Astrocyte (in vitro differentiated cells and primary cell): ENCODE results near the gene ARL6. TPM values are rescaled to one million over a fixed set of nuclear protein-coding genes. Genes with fewer than 3 reads are reported as not detected.

Source experiments
- DNase-seq: peaks from one replicate; pipeline ENCODE4 v3.0.0-alpha.2; 2010; ENCODE audit warnings: low read depth
- FAIRE-seq: peaks from 2 replicates; lab custom pipeline; 2011; peaks lifted over from hg19 to GRCh38; lab: Jason Lieb, UNC
- H2AFZ ChIP-seq: 2 replicates; pipeline ENCODE4 v1.6.0; 2012; ENCODE audit warnings: low read depth, low read length, inconsistent platforms
- H3K27ac ChIP-seq: 2 replicates; pipeline ENCODE4 v1.5.1; 2011; ENCODE audit warnings: low read depth, low read length, inconsistent platforms
- H3K27me3 ChIP-seq: 2 replicates; pipeline ENCODE4 v1.6.0; 2011; ENCODE audit warnings: low read length, inconsistent platforms; ENCODE audit not compliant: insufficient read depth
- H3K36me3 ChIP-seq: 2 replicates; pipeline ENCODE4 v1.5.1; 2011; ENCODE audit warnings: low read length, inconsistent platforms; ENCODE audit not compliant: insufficient read depth
- H3K4me1 ChIP-seq: 2 replicates; pipeline ENCODE4 v1.5.1; 2011; ENCODE audit warnings: low read length, inconsistent platforms; ENCODE audit not compliant: insufficient read depth
- H3K4me2 ChIP-seq: 2 replicates; pipeline ENCODE4 v1.6.0; 2012; ENCODE audit warnings: low read length, inconsistent platforms
- H3K4me3 ChIP-seq: 2 replicates; pipeline ENCODE4 v1.5.1; 2011; ENCODE audit warnings: low read depth, mild to moderate bottlenecking, low read length, inconsistent platforms; ENCODE audit not compliant: insufficient read depth
- H3K79me2 ChIP-seq: 2 replicates; pipeline ENCODE4 v1.6.0; 2012; ENCODE audit warnings: mild to moderate bottlenecking, low read length, inconsistent platforms; ENCODE audit not compliant: insufficient read depth
- H3K9ac ChIP-seq: 2 replicates; pipeline ENCODE4 v1.6.0; 2012; ENCODE audit warnings: mild to moderate bottlenecking, low read length, inconsistent platforms
- H3K9me3 ChIP-seq: 2 replicates; pipeline ENCODE4 v1.5.1; 2012; ENCODE audit warnings: low read depth, mild to moderate bottlenecking, low read length, inconsistent platforms; ENCODE audit not compliant: insufficient read depth
- H4K20me1 ChIP-seq: 2 replicates; pipeline ENCODE4 v1.6.0; 2012; ENCODE audit warnings: low read length, inconsistent platforms; ENCODE audit not compliant: insufficient read depth
- H3K27ac Mint-ChIP-seq: one replicate; pipeline ENCODE4 v1.8.0; 2021; ENCODE audit warnings: mild to moderate bottlenecking, mixed read lengths; ENCODE audit not compliant: unreplicated experiment
- H3K27me3 Mint-ChIP-seq: one replicate; pipeline ENCODE4 v1.8.0; 2021; ENCODE audit warnings: low read depth, mixed read lengths; ENCODE audit not compliant: unreplicated experiment
- H3K36me3 Mint-ChIP-seq: one replicate; pipeline ENCODE4 v1.8.0; 2021; ENCODE audit warnings: low read depth, mixed read lengths; ENCODE audit not compliant: unreplicated experiment
- H3K4me1 Mint-ChIP-seq: one replicate; pipeline ENCODE4 v1.8.0; 2021; ENCODE audit warnings: low read depth, mixed read lengths; ENCODE audit not compliant: unreplicated experiment
- H3K4me3 Mint-ChIP-seq: one replicate; pipeline ENCODE4 v1.8.0; 2021; ENCODE audit warnings: mild to moderate bottlenecking, moderate library complexity, mixed read lengths; ENCODE audit not compliant: unreplicated experiment
- H3K9me3 Mint-ChIP-seq: one replicate; pipeline ENCODE4 v1.8.0; 2021; ENCODE audit warnings: mild to moderate bottlenecking, mixed read lengths; ENCODE audit not compliant: unreplicated experiment
- CTCF ChIP-seq: IDR thresholded peaks from 2 replicates; pipeline ENCODE4 v1.5.1; 2011; ENCODE audit warnings: low read depth, mild to moderate bottlenecking, inconsistent platforms, low read length, moderate library complexity; ENCODE audit not compliant: insufficient read depth
- EZH2 ChIP-seq: IDR thresholded peaks from 2 replicates; pipeline ENCODE4 v1.6.1; 2012; ENCODE audit warnings: mild to moderate bottlenecking, low read length, inconsistent platforms; ENCODE audit not compliant: insufficient read depth
- total RNA-seq: library from RNA; stranded (reverse); gene quantifications from 2 replicates; pipeline ENCODE4 v1.2.1, GENCODE V29; 2021

The ARL6 gene
- total RNA-seq, 1 donor from 2014 or later: 7.1 TPM

GRCh38 chr3:97821287-97821773 lies 56.8 kb downstream of the ARL6 start:
- Histone ChIP-seq H3K27me3 (no peaks in the 10 kb centered on the region), H3K79me2 (peaks cover 35% of the 10 kb centered on the region), H3K4me3 (peak overlapping the region; percentile 93), H3K27ac (peak overlapping the region; percentile 86), H3K9me3 (no peaks in the 10 kb centered on the region), H4K20me1 (peaks cover 28% of the 10 kb centered on the region), H3K9ac (peak overlapping the region; percentile 92), H3K4me1 (peaks cover 15% of the 10 kb centered on the region), H3K36me3 (no peaks in the 10 kb centered on the region), H3K4me2 (peak overlapping the region; percentile 96), H2AFZ (peak overlapping the region; percentile 98)
- Mint-ChIP-seq H3K9me3 (no peaks in the 10 kb centered on the region), H3K4me3 (peak overlapping the region; percentile 100), H3K27me3 (peaks cover 2% of the 10 kb centered on the region), H3K36me3 (no peaks in the 10 kb centered on the region), H3K4me1 (peaks cover 12% of the 10 kb centered on the region), H3K27ac (peak overlapping the region; percentile 36)
- no peak for FAIRE-seq
- peak; percentile 41 for DNase-seq
- no peak for TF ChIP-seq CTCF
- no peak for TF ChIP-seq EZH2

- H3K27me3 Mint-ChIP-seq: peaks cover 2% of the 10 kb centered on the region
- DNase-seq: peak; percentile 65
- Histone ChIP-seq H3K4me1 (peaks cover 15% of the 10 kb centered on the region), H3K27me3 (no peaks in the 10 kb centered on the region), H3K4me3 (peak within 1 kb of the TSS; percentile 93), H3K4me2 (peak within 1 kb of the TSS; percentile 96), H3K9ac (peak within 1 kb of the TSS; percentile 92), H3K36me3 (no peaks in the 10 kb centered on the region), H3K27ac (peak within 1 kb of the TSS; percentile 86), H3K79me2 (peaks cover 39% of the 10 kb centered on the region), H4K20me1 (peaks cover 32% of the 10 kb centered on the region), H3K9me3 (no peaks in the 10 kb centered on the region), H2AFZ (peak within 1 kb of the TSS; percentile 98)
- no peaks in the 10 kb centered on the region for H3K36me3 Mint-ChIP-seq
- H3K9me3 Mint-ChIP-seq: no peaks in the 10 kb centered on the region
- peak within 1 kb of the TSS; percentile 100 for H3K4me3 Mint-ChIP-seq
- no peak for TF ChIP-seq CTCF
- no peak for TF ChIP-seq EZH2
- no peak for FAIRE-seq
- peak within 1 kb of the TSS; percentile 99 for H3K27ac Mint-ChIP-seq
- peaks cover 12% of the 10 kb centered on the region for H3K4me1 Mint-ChIP-seq
These were observed 57.3 kb downstream of the ARL6 start, which contains the start of gene CRYBG3 for GRCh38 chr3:97821774-97822358. TSS of gene CRYBG3 (plus strand) at chr3:97822011. CDS start at chr3:97822207, 196 bp downstream.

- peak overlapping the region; percentile 93 for H3K4me3 ChIP-seq
- FAIRE-seq: no peak
- peak overlapping the region; percentile 100 for H3K4me3 Mint-ChIP-seq
These were observed 57.8 kb downstream of the ARL6 start for GRCh38 chr3:97822359-97822775.

More at GRCh38 chr3:97822359-97822775, 57.8 kb downstream of the ARL6 start:
- peak overlapping the region; percentile 96 for H3K4me2 ChIP-seq
- H3K27ac ChIP-seq: peak overlapping the region; percentile 86
- Mint-ChIP-seq H3K36me3 (no peaks in the 10 kb centered on the region), H3K27me3 (peaks cover 2% of the 10 kb centered on the region), H3K27ac (peak overlapping the region; percentile 99), H3K4me1 (peaks cover 12% of the 10 kb centered on the region), H3K9me3 (no peaks in the 10 kb centered on the region)
- no peak for TF ChIP-seq CTCF
- TF ChIP-seq EZH2: no peak
- peaks cover 15% of the 10 kb centered on the region for H3K4me1 ChIP-seq
- H3K36me3 ChIP-seq: no peaks in the 10 kb centered on the region
- H3K27me3 ChIP-seq: no peaks in the 10 kb centered on the region
- H4K20me1 ChIP-seq: peaks cover 37% of the 10 kb centered on the region
- no peaks in the 10 kb centered on the region for H3K9me3 ChIP-seq
- peak overlapping the region; percentile 98 for H2AFZ ChIP-seq
- peaks cover 44% of the 10 kb centered on the region for H3K79me2 ChIP-seq
- H3K9ac ChIP-seq: peak overlapping the region; percentile 92
- DNase-seq: peak; percentile 62
